SU-DHL-6 (cell line): Measurements from ENCODE around the gene CEP41.

Experiments used
- H2AFZ ChIP-seq: fragments of 200-600 bp; sonication (generic); 2 replicates; pipeline ENCODE4 v1.6.1; 2014; ENCODE audit warnings: low read depth, mild to moderate bottlenecking, moderate library complexity, mixed read lengths, antibody characterized with exemption, low read length; ENCODE audit not compliant: severe bottlenecking
- H3F3A ChIP-seq: fragments of 200-600 bp; shearing (Covaris generic); 2 replicates; pipeline ENCODE4 v1.6.0; 2016; ENCODE audit warnings: antibody characterized with exemption, mild to moderate bottlenecking; ENCODE audit not compliant: insufficient read depth
- H3K27ac ChIP-seq: fragments of 200-600 bp; sonication (generic); 2 replicates; pipeline ENCODE4 v1.5.1; 2016; ENCODE audit warnings: low read depth, mild to moderate bottlenecking, low read length, moderate library complexity, mixed read lengths
- H3K27me3 ChIP-seq: fragments of 200-600 bp; sonication (generic), shearing (Covaris generic); 2 replicates; pipeline ENCODE4 v1.6.0; 2014; ENCODE audit warnings: mild to moderate bottlenecking, low read length
- H3K36me3 ChIP-seq: fragments of 200-600 bp; sonication (generic); 2 replicates; pipeline ENCODE4 v1.6.1; 2014; ENCODE audit warnings: mild to moderate bottlenecking, low read length, mixed read lengths
- H3K4me2 ChIP-seq: fragments of 300-600, 200-600 bp; shearing (Covaris generic), sonication (generic); 2 replicates; pipeline ENCODE4 v1.6.0; 2014; ENCODE audit warnings: low read length, low read depth, mild to moderate bottlenecking; ENCODE audit not compliant: poor library complexity, severe bottlenecking
- H3K4me3 ChIP-seq: fragments of 200-600 bp; sonication (generic); 2 replicates; pipeline ENCODE4 v1.5.1; 2014; ENCODE audit warnings: antibody characterized with exemption, low read length, mild to moderate bottlenecking, mixed read lengths; ENCODE audit not compliant: insufficient read depth, poor library complexity, severe bottlenecking
- H3K79me2 ChIP-seq: fragments of 200-600 bp; sonication (generic); 2 replicates; pipeline ENCODE4 v1.6.1; 2014; ENCODE audit warnings: mild to moderate bottlenecking, low read length, moderate library complexity; ENCODE audit not compliant: insufficient read depth
- H3K9ac ChIP-seq: fragments of 200-600 bp; sonication (generic); 2 replicates; pipeline ENCODE4 v1.7.0; 2014; ENCODE audit warnings: mild to moderate bottlenecking, low read length
- H3K9me2 ChIP-seq: fragments of 200-600 bp; sonication (generic); replicated peaks from 2 replicates; pipeline ENCODE4 v1.6.1; 2014; ENCODE audit warnings: low read length; ENCODE audit not compliant: insufficient read depth
- H3K9me3 ChIP-seq: fragments of 200-600 bp; sonication (generic); 2 replicates; pipeline ENCODE4 v1.6.1; 2014; ENCODE audit warnings: low read length, mixed read lengths; ENCODE audit not compliant: insufficient read depth
- H4K20me1 ChIP-seq: fragments of 200-600 bp; sonication (generic); 2 replicates; pipeline ENCODE4 v1.6.1; 2014; ENCODE audit warnings: low read depth, mild to moderate bottlenecking, antibody characterized with exemption, low read length, moderate library complexity, mixed read lengths
- EZH2phosphoT487 ChIP-seq: fragments of 200-600 bp; sonication (generic), shearing (Covaris generic); conservative IDR thresholded peaks from 2 replicates; pipeline ENCODE4 v1.6.1; 2018; ENCODE audit warnings: mild to moderate bottlenecking, antibody characterized with exemption, low read length, moderate library complexity, mixed read lengths
- TF ChIP-seq, protein P1 (sequence below): fragments of 200-600 bp; sonication (generic); IDR thresholded peaks from one replicate; pipeline ENCODE4 v1.5.1; 2017; ENCODE audit warnings: antibody characterized with exemption, mild to moderate bottlenecking, low read length, moderate library complexity; ENCODE audit not compliant: insufficient read depth, poor library complexity, severe bottlenecking

The CEP41 gene

DNA sequence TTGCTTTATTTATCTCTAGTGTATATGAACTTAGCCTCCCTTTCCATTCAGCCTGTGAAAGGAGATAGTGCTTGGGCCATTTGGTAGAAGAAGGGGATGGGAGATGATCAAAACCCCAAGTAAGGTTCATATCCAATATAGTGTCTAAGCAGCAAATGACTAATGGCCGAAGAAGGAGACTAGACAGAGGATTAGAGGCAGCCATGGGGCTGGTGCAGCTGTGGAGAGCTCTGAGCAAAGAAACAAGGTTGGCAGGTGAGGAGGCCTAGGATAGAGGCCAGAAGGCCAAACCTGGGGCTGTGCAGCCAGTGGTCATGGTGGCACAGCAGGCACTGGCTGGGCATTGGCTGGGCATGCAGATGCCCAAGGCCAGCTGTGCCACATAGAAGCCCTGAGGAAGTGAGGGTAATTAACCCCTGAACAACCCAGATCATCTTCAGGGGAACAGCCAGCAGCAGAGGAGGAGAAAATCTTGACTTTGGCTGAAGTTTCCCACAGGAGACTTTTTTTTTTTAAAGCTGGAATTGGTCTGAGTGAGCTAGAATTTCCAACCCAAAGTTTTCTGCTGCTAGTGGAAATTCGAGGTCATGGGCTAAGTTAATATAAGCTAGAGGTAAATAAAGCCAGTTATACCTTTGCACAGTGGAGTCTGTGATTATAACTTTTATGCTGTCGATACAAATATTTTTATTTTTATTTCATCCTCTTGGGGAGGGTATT is 70.8 kb downstream of the CEP41 start:
- Histone ChIP-seq H4K20me1 (no peaks in the 10 kb centered on the region), H3K4me3 (no peak overlapping the region), H3K9me2 (no peaks in the 10 kb centered on the region), H3K27ac (no peak overlapping the region), H3K9ac (no peak overlapping the region), H3K9me3 (no peaks in the 10 kb centered on the region), H3K36me3 (no peaks in the 10 kb centered on the region), H3K27me3 (no peaks in the 10 kb centered on the region), H3K4me2 (no peak overlapping the region), H3K79me2 (no peaks in the 10 kb centered on the region), H3F3A (no peaks in the 10 kb centered on the region), H2AFZ (no peak overlapping the region)
- TF ChIP-seq, protein P1, sequence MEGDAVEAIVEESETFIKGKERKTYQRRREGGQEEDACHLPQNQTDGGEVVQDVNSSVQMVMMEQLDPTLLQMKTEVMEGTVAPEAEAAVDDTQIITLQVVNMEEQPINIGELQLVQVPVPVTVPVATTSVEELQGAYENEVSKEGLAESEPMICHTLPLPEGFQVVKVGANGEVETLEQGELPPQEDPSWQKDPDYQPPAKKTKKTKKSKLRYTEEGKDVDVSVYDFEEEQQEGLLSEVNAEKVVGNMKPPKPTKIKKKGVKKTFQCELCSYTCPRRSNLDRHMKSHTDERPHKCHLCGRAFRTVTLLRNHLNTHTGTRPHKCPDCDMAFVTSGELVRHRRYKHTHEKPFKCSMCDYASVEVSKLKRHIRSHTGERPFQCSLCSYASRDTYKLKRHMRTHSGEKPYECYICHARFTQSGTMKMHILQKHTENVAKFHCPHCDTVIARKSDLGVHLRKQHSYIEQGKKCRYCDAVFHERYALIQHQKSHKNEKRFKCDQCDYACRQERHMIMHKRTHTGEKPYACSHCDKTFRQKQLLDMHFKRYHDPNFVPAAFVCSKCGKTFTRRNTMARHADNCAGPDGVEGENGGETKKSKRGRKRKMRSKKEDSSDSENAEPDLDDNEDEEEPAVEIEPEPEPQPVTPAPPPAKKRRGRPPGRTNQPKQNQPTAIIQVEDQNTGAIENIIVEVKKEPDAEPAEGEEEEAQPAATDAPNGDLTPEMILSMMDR: no peak
- TF ChIP-seq EZH2phosphoT487: no peak

- no peaks in the 10 kb centered on the region for H3F3A ChIP-seq
- H3K4me2 ChIP-seq: no peak overlapping the region
- no peak overlapping the region for H2AFZ ChIP-seq
- no peaks in the 10 kb centered on the region for H3K79me2 ChIP-seq
- no peak overlapping the region for H3K9ac ChIP-seq
- no peak overlapping the region for H3K27ac ChIP-seq
- no peak for TF ChIP-seq EZH2phosphoT487
- TF ChIP-seq, protein P1: no peak
- no peak overlapping the region for H3K4me3 ChIP-seq
- no peaks in the 10 kb centered on the region for H3K36me3 ChIP-seq
- no peaks in the 10 kb centered on the region for H3K9me3 ChIP-seq
- H4K20me1 ChIP-seq: no peaks in the 10 kb centered on the region
- H3K27me3 ChIP-seq: no peaks in the 10 kb centered on the region
- H3K9me2 ChIP-seq: no peaks in the 10 kb centered on the region
Measured at GRCh38 chr7:130369110-130369711, 71.6 kb downstream of the CEP41 start.

DNA sequence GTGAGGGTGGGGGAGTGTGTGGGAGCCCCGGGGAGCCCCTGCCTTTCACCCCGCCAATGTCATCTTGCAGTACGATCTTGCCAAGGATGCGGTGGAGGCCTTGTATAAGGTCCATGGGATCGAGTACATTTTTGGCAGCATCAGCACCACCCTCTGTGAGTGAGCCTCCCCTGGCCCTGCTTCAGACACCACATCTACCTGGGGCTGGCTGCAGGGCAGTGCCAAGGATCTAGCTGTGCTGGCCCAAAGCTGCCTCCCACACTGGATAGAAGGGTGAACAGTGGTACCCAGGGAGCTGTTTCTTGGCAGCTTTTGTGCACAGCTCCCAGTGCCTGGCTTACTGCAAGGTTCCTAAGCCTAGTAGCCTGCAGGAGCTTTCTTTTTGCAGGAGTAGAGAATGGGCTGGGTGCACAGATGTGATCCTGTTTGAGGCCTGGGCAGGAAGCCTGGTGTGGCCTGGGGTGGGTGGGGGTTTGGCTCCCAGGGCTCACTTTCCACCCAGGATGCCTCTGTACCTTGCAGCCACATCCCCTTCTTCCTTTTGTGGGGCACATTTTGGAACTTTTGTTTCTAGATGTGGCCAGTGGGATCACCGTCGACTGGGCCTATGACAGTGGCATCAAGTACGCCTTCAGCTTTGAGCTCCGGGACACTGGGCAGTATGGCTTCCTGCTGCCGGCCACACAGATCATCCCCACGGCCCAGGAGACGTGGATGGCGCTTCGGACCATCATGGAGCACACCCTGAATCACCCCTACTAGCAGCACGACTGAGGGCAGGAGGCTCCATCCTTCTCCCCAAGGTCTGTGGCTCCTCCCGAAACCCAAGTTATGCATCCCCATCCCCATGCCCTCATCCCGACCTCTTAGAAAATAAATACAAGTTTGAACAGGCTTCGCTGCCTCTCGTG is 72.7 kb downstream of the CEP41 start:
- H3K4me2 ChIP-seq: no peak overlapping the region
- no peaks in the 10 kb centered on the region for H3K9me2 ChIP-seq
- no peak for TF ChIP-seq EZH2phosphoT487
- TF ChIP-seq, protein P1: no peak
- no peaks in the 10 kb centered on the region for H3K9me3 ChIP-seq
- H4K20me1 ChIP-seq: no peaks in the 10 kb centered on the region
- H3K27ac ChIP-seq: no peak overlapping the region
- no peaks in the 10 kb centered on the region for H3F3A ChIP-seq
- H3K4me3 ChIP-seq: no peak overlapping the region
- no peak overlapping the region for H2AFZ ChIP-seq
- no peak overlapping the region for H3K9ac ChIP-seq
- H3K79me2 ChIP-seq: no peaks in the 10 kb centered on the region
- no peaks in the 10 kb centered on the region for H3K27me3 ChIP-seq
- H3K36me3 ChIP-seq: no peaks in the 10 kb centered on the region
